HG02763 (cell line): ENCODE results near the gene RABGGTB.
"Not testable (repeated sequence)": the region's sequence is repeated elsewhere in the genome, so short reads cannot be mapped to it uniquely, and the experiment has no call there.

Experiments
- ATAC-seq: cut with Tn5 transposase; IDR thresholded peaks from one replicate; pipeline ENCODE4 v1.9.1; 2021; ENCODE audit warnings: mild to moderate bottlenecking, moderate library complexity; ENCODE audit not compliant: unreplicated experiment

The RABGGTB gene

GRCh38 chr1:75795703-75796193 lies 9.7 kb downstream of the RABGGTB start:
- no peak for ATAC-seq

GRCh38 chr1:75796376-75797272 lies 10.6 kb downstream of the RABGGTB start, which contains the start of gene MSH4:
MSH4 (plus strand) TSS chr1:75796882; CDS start chr1:75796986, 104 bp downstream.
- ATAC-seq: no peak

GRCh38 chr1:75797273-75797588 lies 11.2 kb downstream of the RABGGTB start:
- no peak for ATAC-seq

GRCh38 chr1:75797606-75798216 lies 11.7 kb downstream of the RABGGTB start:
- ATAC-seq: no peak

- ATAC-seq: not testable (repeated sequence)
Measured at GRCh38 chr1:75801480-75801879, 15.4 kb downstream of the RABGGTB start.

- ATAC-seq: no peak
Measured at GRCh38 chr1:75808921-75809320, 22.9 kb downstream of the RABGGTB start.

- ATAC-seq: not testable (repeated sequence)
Measured at GRCh38 chr1:75810113-75810512, 24.1 kb downstream of the RABGGTB start.

- no peak for ATAC-seq
Measured at GRCh38 chr1:75811211-75811981, 25.3 kb downstream of the RABGGTB start.

- ATAC-seq: no peak
Measured at GRCh38 chr1:75812065-75812464, 26.0 kb downstream of the RABGGTB start.

GRCh38 chr1:75823596-75823995 lies 37.5 kb downstream of the RABGGTB start:
- ATAC-seq: not testable (repeated sequence)

GRCh38 chr1:75836528-75837100 lies 50.6 kb downstream of the RABGGTB start:
- no peak for ATAC-seq

- no peak for ATAC-seq
Measured at GRCh38 chr1:75838079-75838478, 52.0 kb downstream of the RABGGTB start.

- ATAC-seq: no peak
Measured at GRCh38 chr1:75841421-75841820, 55.4 kb downstream of the RABGGTB start.
